Muscle layer of duodenum (tissue), 2 donors: ENCODE results near the gene APOBEC3A.

Experiments used
- H3K27ac ChIP-seq: one replicate; pipeline ENCODE4 v1.7.0; 2013; ENCODE audit warnings: mild to moderate bottlenecking, low read length
- H3K27me3 ChIP-seq: one replicate; pipeline ENCODE4 v1.7.0; 2013; ENCODE audit warnings: low read depth, mild to moderate bottlenecking, control low read depth, low read length
- H3K36me3 ChIP-seq, 2 donors: one replicate each; pipeline ENCODE4 v1.7.0; 2013; ENCODE audit warnings: low read length in 2 of 2, control low read depth in 1 of 2, mild to moderate bottlenecking in 1 of 2; ENCODE audit not compliant: insufficient read depth in 2 of 2, control insufficient read depth in 1 of 2
- H3K4me1 ChIP-seq, 2 donors: one replicate each; pipeline ENCODE4 v1.7.0; 2013; ENCODE audit warnings: low read length in 2 of 2, mild to moderate bottlenecking in 2 of 2, control low read depth in 1 of 2, moderate library complexity in 1 of 2; ENCODE audit not compliant: insufficient read depth in 2 of 2, control insufficient read depth in 1 of 2
- H3K4me3 ChIP-seq, 2 donors: one replicate each; pipeline ENCODE4 v1.7.0; 2013; ENCODE audit warnings: low read length in 2 of 2, low read depth in 1 of 2, mild to moderate bottlenecking in 1 of 2
- H3K9me3 ChIP-seq, 2 donors: one replicate each; pipeline ENCODE4 v1.7.0; 2013; ENCODE audit warnings: low read length in 2 of 2, control low read depth in 1 of 2, mild to moderate bottlenecking in 1 of 2; ENCODE audit not compliant: control insufficient read depth in 1 of 2
- donor health status: healthy.

Gene APOBEC3A

DNA sequence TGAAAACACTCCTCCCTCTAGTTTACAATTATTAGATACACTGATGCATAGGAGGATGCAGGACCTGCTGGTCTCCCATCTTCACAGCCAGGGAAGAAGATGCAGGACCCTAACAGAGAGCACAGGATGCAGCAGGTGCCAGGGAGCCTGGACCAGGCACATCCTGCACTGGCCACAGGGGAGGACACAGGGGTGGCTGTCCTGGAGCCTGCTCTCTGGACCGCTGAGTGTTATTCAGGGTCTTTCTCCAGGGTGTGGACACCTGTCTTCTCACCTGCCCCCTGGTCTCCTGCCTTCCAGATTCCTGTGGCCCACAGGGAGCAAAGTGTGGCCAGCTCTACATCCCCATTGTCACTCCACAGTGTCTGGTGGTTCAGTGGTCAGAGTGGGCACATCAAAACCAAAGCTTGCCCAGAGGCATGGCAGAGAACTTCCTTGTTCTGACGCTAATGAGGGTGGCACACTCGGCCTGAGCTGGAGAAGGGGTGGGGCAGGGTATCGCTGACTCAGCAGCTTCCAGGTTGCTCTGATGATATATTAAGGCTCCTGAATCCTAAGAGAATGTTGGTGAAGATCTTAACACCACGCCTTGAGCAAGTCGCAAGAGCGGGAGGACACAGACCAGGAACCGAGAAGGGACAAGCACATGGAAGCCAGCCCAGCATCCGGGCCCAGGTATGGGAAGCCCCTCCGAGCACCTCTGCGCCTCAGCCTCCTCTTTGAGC, at the start of gene APOBEC3A:
Gene APOBEC3A, plus strand, starts transcription at position 564 of the 725 bp plus-strand sequence. Its CDS starts 83 bp downstream, at position 647.
- Histone ChIP-seq H3K9me3 (no peaks in the 10 kb centered on the region), H3K36me3 (no peaks in the 10 kb centered on the region), H3K27me3 (no peaks in the 10 kb centered on the region), H3K27ac (no peak within 1 kb of the TSS), H3K4me3 (no peak within 1 kb of the TSS), H3K4me1 (no peaks in the 10 kb centered on the region)

GRCh38 chr22:38907767-38908166, 49.6 kb upstream of the APOBEC3A start:
- no peaks in the 10 kb centered on the region for H3K9me3 ChIP-seq
- H3K4me3 ChIP-seq, result no peak overlapping the region
- no peaks in the 10 kb centered on the region for H3K4me1 ChIP-seq
- no peak overlapping the region for H3K27ac ChIP-seq
- no peaks in the 10 kb centered on the region for H3K27me3 ChIP-seq
- H3K36me3 ChIP-seq, result no peaks in the 10 kb centered on the region

GRCh38 chr22:38911434-38911833, 46.0 kb upstream of the APOBEC3A start:
- H3K27me3 ChIP-seq, result no peaks in the 10 kb centered on the region
- no peaks in the 10 kb centered on the region for H3K4me1 ChIP-seq
- H3K4me3 ChIP-seq, result no peak overlapping the region
- no peaks in the 10 kb centered on the region for H3K36me3 ChIP-seq
- no peaks in the 10 kb centered on the region for H3K9me3 ChIP-seq
- no peak overlapping the region for H3K27ac ChIP-seq

- Histone ChIP-seq H3K4me3 (no peak overlapping the region), H3K4me1 (peaks cover 13 to 15% of the 10 kb centered on the region in 2 donors), H3K27me3 (no peaks in the 10 kb centered on the region), H3K27ac (no peak overlapping the region), H3K9me3 (no peaks in the 10 kb centered on the region), H3K36me3 (no peaks in the 10 kb centered on the region)
Observed at GRCh38 chr22:38919631-38920190, 37.7 kb upstream of the APOBEC3A start.

DNA sequence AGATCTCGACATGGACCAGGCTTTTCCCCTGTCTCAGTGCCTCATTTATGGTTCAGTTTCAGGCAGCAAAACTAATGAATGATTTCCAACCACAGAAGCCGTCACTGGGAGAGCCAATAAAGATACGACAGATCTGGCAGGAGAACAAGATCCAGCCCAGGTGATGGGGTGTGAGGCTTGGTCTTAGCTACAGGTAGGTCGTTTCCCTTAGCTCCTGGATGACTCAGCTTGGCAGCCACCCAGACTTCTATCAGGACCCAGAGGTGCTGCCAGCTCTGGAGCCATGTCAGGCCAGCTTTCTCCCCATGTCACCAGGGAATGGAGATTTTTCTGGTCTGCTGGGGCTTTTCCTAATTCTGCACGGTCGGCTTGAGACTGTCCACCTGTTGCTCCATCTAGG, 36.3 kb upstream of the APOBEC3A start:
- no peaks in the 10 kb centered on the region for H3K36me3 ChIP-seq
- H3K4me1 ChIP-seq, result peaks cover 19% of the 10 kb centered on the region in 2 donors
- no peak overlapping the region for H3K27ac ChIP-seq
- no peaks in the 10 kb centered on the region for H3K9me3 ChIP-seq
- no peaks in the 10 kb centered on the region for H3K27me3 ChIP-seq
- no peak overlapping the region for H3K4me3 ChIP-seq

DNA sequence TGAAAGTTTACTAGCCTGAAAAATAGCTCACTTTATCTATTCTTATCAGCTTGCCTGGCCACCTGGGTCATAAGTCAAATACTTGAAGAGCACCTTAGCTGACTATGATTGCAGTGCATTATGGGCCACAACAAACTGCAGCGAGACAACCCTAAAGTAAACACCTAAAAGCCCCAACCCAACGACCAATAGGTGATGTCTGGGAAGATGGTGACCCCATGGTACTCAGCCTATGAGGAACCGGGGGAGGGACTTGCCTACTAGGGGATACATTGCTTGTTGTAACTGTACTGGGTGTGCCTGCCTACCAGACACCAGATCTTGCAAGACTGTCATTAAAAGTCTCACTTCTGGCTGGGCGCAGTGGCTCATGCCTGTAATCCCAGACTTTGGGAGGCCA, 35.6 kb upstream of the APOBEC3A start:
- H3K4me3 ChIP-seq, result no peak overlapping the region
- H3K27me3 ChIP-seq, result no peaks in the 10 kb centered on the region
- no peak overlapping the region for H3K27ac ChIP-seq
- H3K9me3 ChIP-seq, result no peaks in the 10 kb centered on the region
- H3K36me3 ChIP-seq, result no peaks in the 10 kb centered on the region
- H3K4me1 ChIP-seq, result peaks cover 19% of the 10 kb centered on the region in 2 donors

DNA sequence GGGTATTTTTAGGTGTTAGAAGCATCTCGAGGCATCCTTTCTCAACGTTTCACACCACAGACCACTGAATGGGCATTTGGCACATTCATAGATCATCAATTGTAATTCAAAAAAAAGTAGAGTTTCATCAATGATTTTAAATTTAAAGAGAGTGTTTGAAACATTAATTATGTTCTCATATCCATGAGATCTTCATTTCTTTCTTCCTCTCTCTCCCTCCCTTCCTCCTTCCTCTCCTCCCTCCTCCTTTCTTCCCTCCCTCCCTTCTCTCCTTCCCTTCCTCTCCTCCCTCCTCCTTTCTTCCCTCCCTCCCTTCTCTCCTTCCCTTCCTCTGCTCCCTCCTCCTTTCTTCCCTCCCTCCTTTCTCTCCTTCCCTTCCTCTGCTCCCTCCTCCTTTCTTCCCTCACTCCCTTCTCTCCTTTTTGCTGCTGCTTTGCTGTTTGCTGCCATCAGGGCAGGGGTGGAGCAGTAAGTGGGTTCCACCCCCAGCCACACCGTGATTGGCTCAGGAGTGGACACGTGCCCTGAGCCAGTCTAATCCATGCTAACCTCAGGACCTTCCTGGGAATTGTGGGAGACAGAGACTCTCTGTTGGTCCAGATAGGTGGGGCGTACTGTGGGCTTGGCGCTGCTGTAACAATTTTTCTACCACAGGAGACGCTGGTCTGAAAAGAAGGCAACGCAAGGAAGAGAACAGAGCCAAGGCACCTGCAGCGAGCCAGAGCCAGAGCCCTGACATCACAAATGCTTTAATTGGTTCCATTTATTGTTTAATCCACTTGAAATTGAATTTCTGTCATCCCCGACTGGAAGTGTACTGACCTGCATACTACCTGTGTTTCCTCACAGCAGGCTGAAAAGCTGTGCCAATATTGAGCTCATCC, 33.7 kb upstream of the APOBEC3A start:
- H3K4me3 ChIP-seq, result peak overlapping the region; percentile 13 to 51

DNA sequence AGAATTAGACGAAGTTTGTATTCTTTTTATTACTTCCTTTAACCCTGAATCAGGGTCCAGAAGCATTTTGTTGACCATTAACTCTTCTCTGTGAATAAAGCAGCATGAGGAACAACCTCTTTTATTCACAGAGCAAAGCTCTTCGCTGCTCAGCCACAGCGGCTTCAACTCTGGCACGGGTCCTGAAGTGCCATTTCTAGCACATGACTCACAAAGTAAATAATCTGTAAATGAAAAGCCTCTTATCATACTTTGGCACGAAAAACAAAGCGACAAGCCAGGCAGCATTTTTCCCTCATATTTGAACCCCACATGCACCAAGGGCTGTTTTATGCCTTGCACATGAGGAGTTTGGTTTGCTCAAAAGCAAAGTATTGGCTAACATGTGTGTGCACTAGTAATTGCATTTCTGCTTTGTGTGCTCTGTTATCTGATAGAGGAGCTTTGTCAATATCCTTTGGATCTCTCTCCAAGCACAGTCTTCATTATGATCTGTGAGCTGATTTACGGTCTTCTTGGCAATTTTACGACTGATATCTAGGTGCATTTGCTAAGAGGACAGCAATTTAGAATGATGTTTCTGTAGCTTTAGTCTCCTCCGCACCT, 33.0 kb upstream of the APOBEC3A start:
- peaks cover 22 to 26% of the 10 kb centered on the region in 2 donors for H3K4me1 ChIP-seq

More for the DNA sequence above, 33.7 kb upstream of the APOBEC3A start:
- no peaks in the 10 kb centered on the region for H3K27me3 ChIP-seq
- no peaks in the 10 kb centered on the region for H3K36me3 ChIP-seq
- H3K4me1 ChIP-seq, result peaks cover 22 to 26% of the 10 kb centered on the region in 2 donors
- peak overlapping the region; percentile 41 for H3K27ac ChIP-seq
- no peaks in the 10 kb centered on the region for H3K9me3 ChIP-seq

DNA sequence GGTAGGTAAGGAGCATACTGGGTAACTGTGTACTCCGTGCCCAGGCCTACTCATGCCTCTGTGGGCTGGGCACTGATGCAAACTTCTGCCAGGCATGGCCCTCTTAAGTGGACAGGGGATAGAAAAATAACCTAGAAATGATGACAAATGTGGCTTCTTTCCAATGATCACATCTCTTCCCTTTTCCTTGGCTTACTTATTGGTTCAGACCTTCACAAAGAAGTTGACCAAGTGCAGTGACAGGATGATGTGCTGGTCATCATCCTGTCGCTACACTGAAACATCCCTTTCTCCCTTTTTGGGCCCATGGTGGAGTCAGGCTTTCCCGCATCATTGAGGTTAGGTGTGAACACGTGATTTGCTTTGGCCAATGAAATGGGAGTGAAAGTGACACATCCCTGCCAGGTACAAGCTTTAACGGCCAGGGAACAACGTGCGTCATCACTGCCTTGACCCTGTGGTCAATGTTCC, 31.8 kb upstream of the APOBEC3A start:
- H3K36me3 ChIP-seq, result no peaks in the 10 kb centered on the region
- no peak overlapping the region for H3K27ac ChIP-seq
- no peaks in the 10 kb centered on the region for H3K9me3 ChIP-seq
- no peak overlapping the region for H3K4me3 ChIP-seq
- H3K4me1 ChIP-seq, result peaks cover 22 to 26% of the 10 kb centered on the region in 2 donors
- H3K27me3 ChIP-seq, result no peaks in the 10 kb centered on the region

More for the DNA sequence above, 33.0 kb upstream of the APOBEC3A start:
- no peaks in the 10 kb centered on the region for H3K36me3 ChIP-seq
- no peaks in the 10 kb centered on the region for H3K27me3 ChIP-seq
- no peaks in the 10 kb centered on the region for H3K9me3 ChIP-seq
- H3K27ac ChIP-seq, result peak overlapping the region; percentile 41
- H3K4me3 ChIP-seq, result peak overlapping the region in 1 of 2 donors; percentile 51

GRCh38 chr22:38927033-38927781, 30.2 kb upstream of the APOBEC3A start:
- no peak overlapping the region for H3K27ac ChIP-seq
- H3K27me3 ChIP-seq, result no peaks in the 10 kb centered on the region

More at GRCh38 chr22:38927033-38927781, 30.2 kb upstream of the APOBEC3A start:
- H3K36me3 ChIP-seq, result no peaks in the 10 kb centered on the region
- H3K4me1 ChIP-seq, result peaks cover 22 to 26% of the 10 kb centered on the region in 2 donors
- peak overlapping the region; percentile 51 to 52 for H3K4me3 ChIP-seq
- H3K9me3 ChIP-seq, result no peaks in the 10 kb centered on the region
